Measurements from ENCODE around the gene ARHGEF4. TPM values are rescaled to one million over a fixed set of nuclear protein-coding genes. Genes with fewer than 3 reads are reported as not detected.
A peak's percentile ranks its signal among the peaks of the same experiment; 100 is the strongest.

The ARHGEF4 gene
- total and polyA plus RNA-seq, 7 experiments from 2014 or later: 2.0 to 4.4 (median 3.0) TPM; not detected in 1

- ATAC-seq (no peak), DNase-seq (no peak)
- intact Hi-C loops (cut with micrococcal nuclease): loop anchor here in 1 of 2 donors (5.0 kb wide), 1 partner anchor 63 kb away; the partner anchor contains the start of gene PLEKHB2
- Mint-ChIP-seq H3K27me3 (peaks cover 0 to 4% (median 0%) of the 10 kb centered on the region in 5 donors), H3K4me3 (no peak overlapping the region), H3K36me3 (peaks cover 0 to 14% (median 3%) of the 10 kb centered on the region in 5 donors), H3K4me1 (peaks cover 7 to 32% (median 21%) of the 10 kb centered on the region in 7 donors), H3K27ac (peak overlapping the region in 6 of 9 donors; percentile 12 to 65 (median 31)), H3K9me3 (no peaks in the 10 kb centered on the region)
- Histone ChIP-seq H3K36me3 (ENCODE audit: control insufficient read depth in 2 of 3, insufficient read depth in 3 of 3, low read length in 3 of 3) (peaks cover 0 to 32% (median 0%) of the 10 kb centered on the region in 3 experiments), H3K27ac (ENCODE audit: low read depth, low read length) (no peak overlapping the region), H3K27me3 (ENCODE audit: control insufficient read depth in 2 of 2, insufficient read depth in 2 of 2, low read length in 2 of 2) (no peaks in the 10 kb centered on the region), H3K4me3 (ENCODE audit: low read length) (no peak overlapping the region), H3K9me3 (ENCODE audit: control insufficient read depth in 2 of 3, low read length in 3 of 3) (no peaks in the 10 kb centered on the region), H3K4me1 (ENCODE audit: control insufficient read depth in 2 of 2, insufficient read depth in 2 of 2, low read length in 2 of 2) (peaks cover 19 to 23% of the 10 kb centered on the region in 2 donors)
- CTCF ChIA-PET: no interaction called here
- POLR2A ChIA-PET: no interaction called here
Measured at GRCh38 chr2:131044075-131044756, 207.5 kb downstream of the ARHGEF4 start.

GRCh38 chr2:131044757-131045150 lies 208.0 kb downstream of the ARHGEF4 start:
- Mint-ChIP-seq H3K36me3 (peaks cover under 1 to 16% (median 4%) of the 10 kb centered on the region in 5 donors), H3K27me3 (peaks cover 0 to 4% (median 0%) of the 10 kb centered on the region in 5 donors), H3K9me3 (no peaks in the 10 kb centered on the region), H3K4me3 (no peak overlapping the region), H3K27ac (no peak overlapping the region), H3K4me1 (peaks cover 7 to 28% (median 19%) of the 10 kb centered on the region in 7 donors)
- DNase-seq (no peak), ATAC-seq (no peak)
- Histone ChIP-seq H3K4me3 (ENCODE audit: low read length) (no peak overlapping the region), H3K4me1 (ENCODE audit: control insufficient read depth in 2 of 2, insufficient read depth in 2 of 2, low read length in 2 of 2) (peaks cover 18 to 19% of the 10 kb centered on the region in 2 donors), H3K27me3 (ENCODE audit: control insufficient read depth in 2 of 2, insufficient read depth in 2 of 2, low read length in 2 of 2) (no peaks in the 10 kb centered on the region), H3K9me3 (ENCODE audit: control insufficient read depth in 2 of 3, low read length in 3 of 3) (no peaks in the 10 kb centered on the region), H3K27ac (ENCODE audit: low read depth, low read length) (no peak overlapping the region), H3K36me3 (ENCODE audit: control insufficient read depth in 2 of 3, insufficient read depth in 3 of 3, low read length in 3 of 3) (peaks cover 0 to 37% (median 0%) of the 10 kb centered on the region in 3 experiments)
- intact Hi-C loops (cut with micrococcal nuclease): loop anchor here in 1 of 2 donors (5.0 kb wide), 1 partner anchor 63 kb away; the partner anchor contains the start of gene PLEKHB2
- CTCF ChIA-PET: no interaction called here
- POLR2A ChIA-PET: no interaction called here

- ATAC-seq: no peak
- Mint-ChIP-seq H3K27me3 (peaks cover 0 to 4% (median 0%) of the 10 kb centered on the region in 5 donors), H3K4me1 (peaks cover 7 to 24% (median 19%) of the 10 kb centered on the region in 7 donors), H3K36me3 (peaks cover 3 to 22% (median 9%) of the 10 kb centered on the region in 5 donors), H3K4me3 (no peak overlapping the region), H3K9me3 (no peaks in the 10 kb centered on the region), H3K27ac (no peak overlapping the region)
- H3K27ac ChIP-seq (ENCODE audit: low read depth, low read length): no peak overlapping the region
- no peak overlapping the region for H3K4me3 ChIP-seq (ENCODE audit: low read length)
- ChIA-PET POLR2A (no interaction called here), CTCF (no interaction called here)
- peaks cover 18% of the 10 kb centered on the region in 2 donors for H3K4me1 ChIP-seq (ENCODE audit: control insufficient read depth in 2 of 2, insufficient read depth in 2 of 2, low read length in 2 of 2)
- no peaks in the 10 kb centered on the region for H3K27me3 ChIP-seq (ENCODE audit: control insufficient read depth in 2 of 2, insufficient read depth in 2 of 2, low read length in 2 of 2)
- no peaks in the 10 kb centered on the region for H3K9me3 ChIP-seq (ENCODE audit: control insufficient read depth in 2 of 3, low read length in 3 of 3)
- no peak for DNase-seq
- intact Hi-C loops (cut with micrococcal nuclease): no loop called here
- peaks cover 0 to 44% (median 4%) of the 10 kb centered on the region in 3 experiments for H3K36me3 ChIP-seq (ENCODE audit: control insufficient read depth in 2 of 3, insufficient read depth in 3 of 3, low read length in 3 of 3)
Measured at GRCh38 chr2:131045286-131046027, 208.7 kb downstream of the ARHGEF4 start.

- Histone ChIP-seq H3K27me3 (ENCODE audit: control insufficient read depth in 2 of 2, insufficient read depth in 2 of 2, low read length in 2 of 2) (no peaks in the 10 kb centered on the region), H3K4me1 (ENCODE audit: control insufficient read depth in 2 of 2, insufficient read depth in 2 of 2, low read length in 2 of 2) (peaks cover 10 to 11% of the 10 kb centered on the region in 2 donors), H3K36me3 (ENCODE audit: control insufficient read depth in 2 of 3, insufficient read depth in 3 of 3, low read length in 3 of 3) (peaks cover 2 to 52% (median 4%) of the 10 kb centered on the region in 3 experiments), H3K9me3 (ENCODE audit: control insufficient read depth in 2 of 3, low read length in 3 of 3) (no peaks in the 10 kb centered on the region), H3K4me3 (ENCODE audit: low read length) (no peak overlapping the region), H3K27ac (ENCODE audit: low read depth, low read length) (no peak overlapping the region)
- H3K27ac Mint-ChIP-seq: peak overlapping the region in 2 of 9 donors; percentile 65 to 70
- intact Hi-C loops (cut with micrococcal nuclease): no loop called here
- no peaks in the 10 kb centered on the region for H3K9me3 Mint-ChIP-seq
- no peak overlapping the region for H3K4me3 Mint-ChIP-seq
- H3K4me1 Mint-ChIP-seq: peaks cover 5 to 16% (median 12%) of the 10 kb centered on the region in 7 donors
- POLR2A ChIA-PET: no interaction called here
- CTCF ChIA-PET: no interaction called here
- DNase-seq: no peak
- H3K27me3 Mint-ChIP-seq: no peaks in the 10 kb centered on the region
- peak; percentile 3 for ATAC-seq
- H3K36me3 Mint-ChIP-seq: peaks cover 3 to 22% (median 9%) of the 10 kb centered on the region in 5 donors
Measured at GRCh38 chr2:131046028-131046917, 209.6 kb downstream of the ARHGEF4 start.

GRCh38 chr2:131046918-131047652 lies 210.4 kb downstream of the ARHGEF4 start:
- intact Hi-C loops (cut with micrococcal nuclease): no loop called here

More at GRCh38 chr2:131046918-131047652, 210.4 kb downstream of the ARHGEF4 start:
- no peaks in the 10 kb centered on the region for H3K9me3 ChIP-seq (ENCODE audit: control insufficient read depth in 2 of 3, low read length in 3 of 3)
- Mint-ChIP-seq H3K9me3 (no peaks in the 10 kb centered on the region), H3K27ac (peak overlapping the region in 5 of 9 donors; percentile 7 to 70 (median 65)), H3K4me3 (no peak overlapping the region), H3K36me3 (peaks cover 10 to 29% (median 14%) of the 10 kb centered on the region in 5 donors), H3K4me1 (peaks cover 0 to 7% (median 4%) of the 10 kb centered on the region in 7 donors), H3K27me3 (no peaks in the 10 kb centered on the region)
- DNase-seq: no peak
- POLR2A ChIA-PET: no interaction called here
- peaks cover 9 to 60% (median 9%) of the 10 kb centered on the region in 3 experiments for H3K36me3 ChIP-seq (ENCODE audit: control insufficient read depth in 2 of 3, insufficient read depth in 3 of 3, low read length in 3 of 3)
- CTCF ChIA-PET: no interaction called here
- H3K27ac ChIP-seq (ENCODE audit: low read depth, low read length): no peak overlapping the region
- no peak for ATAC-seq
- H3K27me3 ChIP-seq (ENCODE audit: control insufficient read depth in 2 of 2, insufficient read depth in 2 of 2, low read length in 2 of 2): no peaks in the 10 kb centered on the region
- peaks cover 2 to 3% of the 10 kb centered on the region in 2 donors for H3K4me1 ChIP-seq (ENCODE audit: control insufficient read depth in 2 of 2, insufficient read depth in 2 of 2, low read length in 2 of 2)
- H3K4me3 ChIP-seq (ENCODE audit: low read length): no peak overlapping the region
